Left cardiac atrium (tissue), 4 donors: ENCODE data around the gene DNAJC15. TPM values are rescaled to one million over a fixed set of nuclear protein-coding genes. Genes with fewer than 3 reads are reported as not detected.
"Not testable (repeated sequence)": the region's sequence is repeated elsewhere in the genome, so short reads cannot be mapped to it uniquely, and the experiment has no call there.

Experiments
- ATAC-seq, 2 donors: fragments of 200-7000 bp; cut with Tn5 transposase; one replicate each; pipeline ENCODE4 v1.9.1; 2020; ENCODE audit warnings: mild to moderate bottlenecking in 2 of 2, moderate library complexity in 2 of 2
- DNase-seq: peaks from one replicate; pipeline ENCODE4 v3.0.0-alpha.2; 2020
- intact Hi-C, 2 donors: fragments of 100-400 bp; cut with DNase I; formaldehyde crosslinking; loops; one replicate each; pipeline versions ENCODE4 v1.14.1 to v1.15.1; 2022 to 2023
- total RNA-seq, 2 donors: library from RNA; stranded (reverse); fragmentation: NEBNext Ultra II Directional; extraction: Animal tissue kit (Norgen Biotek cat#: 25700); gene quantifications; one replicate each; pipeline ENCODE4 v1.2.1, GENCODE V29; 2021
- donor health status: DM: no; HTN: yes; CAD: no.
- donor health status: DM: no; HTN: yes; CAD: no; lungs with severe emphysema.
- donor health status: DM: yes; HTN: yes; CAD: no.
- donor health status: Dilated cardiomyopathy.

Gene DNAJC15
- total RNA-seq, 2 donors from 2014 or later = 21.8 to 24.4 TPM

- ATAC-seq, DNase-seq, intact Hi-C loops: not testable (repeated sequence)
Observed at GRCh38 chr13:43040581-43041368, 17.4 kb downstream of the DNAJC15 start.

- no peak for ATAC-seq
- intact Hi-C loops = no loop called here
Observed at GRCh38 chr13:43041369-43041921, 18.1 kb downstream of the DNAJC15 start.

GRCh38 chr13:43042410-43042921, 19.1 kb downstream of the DNAJC15 start:
- no peak for DNase-seq
- ATAC-seq = no peak
- intact Hi-C loops = no loop called here

More at GRCh38 chr13:43041369-43041921, 18.1 kb downstream of the DNAJC15 start:
- DNase-seq = no peak

GRCh38 chr13:43044720-43045301, 21.4 kb downstream of the DNAJC15 start:
- ATAC-seq = no peak

GRCh38 chr13:43045302-43045773, 22.0 kb downstream of the DNAJC15 start:
- peak; percentile 52 for DNase-seq
- intact Hi-C loops, ATAC-seq: not testable (repeated sequence)

More at GRCh38 chr13:43044720-43045301, 21.4 kb downstream of the DNAJC15 start:
- DNase-seq = no peak
- intact Hi-C loops = no loop called here

GRCh38 chr13:43046259-43046658, 22.9 kb downstream of the DNAJC15 start:
- intact Hi-C loops = no loop called here
- no peak for DNase-seq

GRCh38 chr13:43054803-43055802, 31.7 kb downstream of the DNAJC15 start:
- ATAC-seq = peak; percentile 60 to 81
- intact Hi-C loops = no loop called here
- peak; percentile 36 for DNase-seq

More at GRCh38 chr13:43046259-43046658, 22.9 kb downstream of the DNAJC15 start:
- no peak for ATAC-seq

GRCh38 chr13:43057653-43058317, 34.4 kb downstream of the DNAJC15 start:
- no peak for DNase-seq
- intact Hi-C loops = no loop called here
- ATAC-seq = peak in 1 of 2 donors; percentile 9

GRCh38 chr13:43058318-43058674, 34.9 kb downstream of the DNAJC15 start:
- DNase-seq (no peak), ATAC-seq (peak in 1 of 2 donors; percentile 61)
- intact Hi-C loops = no loop called here

GRCh38 chr13:43058831-43059230, 35.4 kb downstream of the DNAJC15 start:
- DNase-seq = no peak
- intact Hi-C loops = no loop called here

GRCh38 chr13:43059779-43060178, 36.4 kb downstream of the DNAJC15 start:
- ATAC-seq, DNase-seq, intact Hi-C loops: not testable (repeated sequence)

More at GRCh38 chr13:43058831-43059230, 35.4 kb downstream of the DNAJC15 start:
- ATAC-seq = no peak

- intact Hi-C loops, ATAC-seq, DNase-seq: not testable (repeated sequence)
Observed at GRCh38 chr13:43060806-43061205, 37.4 kb downstream of the DNAJC15 start.

- ATAC-seq (peak in 1 of 2 donors; percentile 40), DNase-seq (no peak)
- intact Hi-C loops = no loop called here
Observed at GRCh38 chr13:43061496-43062280, 38.3 kb downstream of the DNAJC15 start.

- ATAC-seq (no peak), DNase-seq (no peak)
- intact Hi-C loops = no loop called here
Observed at GRCh38 chr13:43071824-43072223, 48.4 kb downstream of the DNAJC15 start.

- peak; percentile 66 for DNase-seq
- no peak for ATAC-seq
- intact Hi-C loops = no loop called here
Observed at GRCh38 chr13:43072394-43072793, 49.0 kb downstream of the DNAJC15 start.

- intact Hi-C loops = no loop called here
- ATAC-seq = no peak
Observed at GRCh38 chr13:43074824-43075510, 51.6 kb downstream of the DNAJC15 start.

GRCh38 chr13:43075511-43075902, 52.1 kb downstream of the DNAJC15 start:
- ATAC-seq, DNase-seq, intact Hi-C loops: not testable (repeated sequence)

More at GRCh38 chr13:43074824-43075510, 51.6 kb downstream of the DNAJC15 start:
- DNase-seq = no peak
